ENCODE measurements around the gene EPB41L2.

- TF ChIP-seq CTCF (IDR thresholded peaks at IDR 0.05; ENCODE audit: low read depth, low read length) (no peak), EZH2phosphoT487 (IDR thresholded peaks at IDR 0.05; ENCODE audit: low read depth) (no peak)
These were observed 266.0 kb downstream of the EPB41L2 start for GRCh38 chr6:130797061-130797460.
